GM04504 (cell line): ENCODE data around the gene SLC39A7.

Source experiments
- DNase-seq: peaks from one replicate; pipeline ENCODE4 v3.0.0-alpha.2; 2012; ENCODE audit warnings: low read depth

SLC39A7 gene

DNA sequence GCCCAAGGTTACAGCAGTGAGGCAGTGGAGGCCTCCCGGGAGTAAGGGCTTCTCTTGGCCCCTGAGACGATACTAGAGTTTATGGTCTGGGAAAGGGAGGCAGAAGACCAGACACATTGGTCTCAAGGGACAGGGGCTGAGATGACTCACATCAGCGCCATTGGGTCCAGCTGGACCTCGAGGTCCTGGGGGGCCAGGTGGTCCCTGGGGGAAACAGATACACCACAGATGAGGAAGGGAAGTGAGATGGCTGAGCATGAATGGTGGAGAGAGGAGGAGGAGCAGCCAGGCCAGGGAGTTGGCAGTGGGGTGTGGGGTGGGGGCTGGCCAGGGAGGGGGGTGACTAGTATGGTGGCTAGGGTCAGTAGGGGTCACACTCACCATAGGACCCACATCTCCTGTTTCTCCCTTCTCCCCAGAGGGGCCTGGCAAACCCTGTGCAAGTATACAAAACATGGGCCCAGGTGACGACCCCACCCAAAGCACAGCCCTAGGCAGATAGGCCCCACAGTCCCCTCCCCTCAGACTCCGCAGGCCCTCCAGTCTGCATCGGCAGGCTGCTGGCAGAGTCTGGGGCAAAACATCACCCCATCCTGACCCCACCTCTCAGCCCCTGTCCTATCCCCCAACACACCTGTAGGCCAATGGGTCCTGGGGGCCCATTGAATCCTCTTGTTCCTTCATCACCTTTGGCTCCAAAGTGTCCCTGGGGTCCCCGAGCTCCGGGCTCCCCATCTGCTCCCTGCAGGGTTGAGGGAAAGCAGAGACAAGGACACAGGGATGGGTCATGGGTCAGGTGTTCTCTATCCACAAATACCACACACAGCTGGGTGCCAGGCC is 30.3 kb upstream of the SLC39A7 start:
- no peak for DNase-seq

DNA sequence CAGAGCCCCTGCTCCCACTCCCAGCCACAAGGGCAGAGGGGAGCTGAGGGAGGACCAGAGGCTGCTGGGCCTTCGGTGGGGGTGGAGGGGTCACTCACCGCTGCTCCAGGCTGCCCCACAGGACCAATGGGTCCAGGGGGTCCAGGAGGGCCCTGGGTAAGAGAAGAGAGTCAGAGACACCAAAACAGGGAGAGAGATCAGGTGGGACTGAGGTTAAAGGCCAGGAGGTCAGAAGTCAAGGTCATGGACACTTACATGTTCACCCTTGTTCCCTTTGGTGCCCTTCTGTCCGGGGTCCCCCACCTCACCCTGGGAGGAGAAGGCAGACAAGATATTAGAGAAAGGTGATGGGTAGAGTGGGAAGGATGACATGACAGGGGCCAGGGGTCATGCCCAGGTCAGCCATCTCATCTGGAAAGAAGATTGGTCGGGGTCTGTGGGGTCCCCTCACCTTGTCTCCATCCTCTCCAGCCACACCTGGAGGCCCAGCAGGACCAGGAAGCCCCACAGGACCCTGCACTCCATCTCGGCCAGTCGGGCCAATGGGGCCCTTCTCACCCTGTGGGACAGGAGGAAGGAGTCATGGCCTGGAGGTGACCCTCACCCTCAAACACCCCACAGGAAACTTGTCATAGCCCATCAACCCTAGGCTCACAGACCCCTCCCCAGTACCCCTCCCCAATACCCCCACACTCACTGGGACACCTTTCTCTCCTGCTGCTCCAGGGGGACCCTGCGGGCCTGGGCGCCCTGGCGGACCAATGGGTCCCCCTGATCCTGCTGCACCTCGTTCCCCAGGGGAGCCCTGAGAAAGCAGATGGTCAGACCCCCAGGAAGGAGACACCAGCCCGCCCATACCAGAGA is 29.4 kb upstream of the SLC39A7 start:
- no peak for DNase-seq

DNA sequence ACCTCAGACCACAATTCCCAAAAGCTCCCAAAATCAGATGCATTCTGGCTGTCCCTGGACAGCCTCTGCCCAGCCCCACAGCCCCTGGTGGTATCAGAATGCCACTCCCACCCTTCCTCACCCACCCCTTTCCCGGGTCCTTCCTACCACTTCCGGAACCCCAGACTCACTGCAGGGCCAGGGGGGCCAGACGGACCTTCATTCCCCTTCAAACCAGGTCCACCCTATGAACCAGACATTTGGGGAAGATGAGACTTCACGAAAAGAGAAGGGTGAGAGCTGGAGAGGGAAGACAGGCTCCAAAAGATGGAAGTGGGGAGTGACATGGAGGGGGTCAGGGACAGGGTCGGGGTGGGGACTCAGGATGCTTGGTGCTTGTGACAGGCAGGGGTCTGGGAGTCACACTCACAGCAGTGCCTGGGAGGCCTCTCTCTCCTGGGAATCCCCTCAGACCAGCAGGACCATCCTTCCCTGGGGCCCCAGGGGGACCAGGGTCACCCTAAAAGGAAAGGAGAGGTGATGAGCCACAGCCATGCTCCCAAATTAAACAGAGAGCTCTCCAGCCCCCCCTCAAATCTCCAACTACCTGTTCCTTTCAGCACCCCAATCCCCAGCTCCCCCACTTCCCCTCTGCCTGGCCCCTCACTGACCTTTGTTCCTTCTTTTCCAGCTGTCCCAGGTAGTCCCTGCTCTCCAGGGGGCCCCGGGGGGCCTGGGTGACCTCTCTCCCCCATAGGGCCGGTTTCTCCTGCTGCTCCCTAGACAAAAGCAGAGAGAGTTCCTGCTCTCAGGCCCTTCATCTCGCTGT is 28.6 kb upstream of the SLC39A7 start:
- no peak for DNase-seq

DNA sequence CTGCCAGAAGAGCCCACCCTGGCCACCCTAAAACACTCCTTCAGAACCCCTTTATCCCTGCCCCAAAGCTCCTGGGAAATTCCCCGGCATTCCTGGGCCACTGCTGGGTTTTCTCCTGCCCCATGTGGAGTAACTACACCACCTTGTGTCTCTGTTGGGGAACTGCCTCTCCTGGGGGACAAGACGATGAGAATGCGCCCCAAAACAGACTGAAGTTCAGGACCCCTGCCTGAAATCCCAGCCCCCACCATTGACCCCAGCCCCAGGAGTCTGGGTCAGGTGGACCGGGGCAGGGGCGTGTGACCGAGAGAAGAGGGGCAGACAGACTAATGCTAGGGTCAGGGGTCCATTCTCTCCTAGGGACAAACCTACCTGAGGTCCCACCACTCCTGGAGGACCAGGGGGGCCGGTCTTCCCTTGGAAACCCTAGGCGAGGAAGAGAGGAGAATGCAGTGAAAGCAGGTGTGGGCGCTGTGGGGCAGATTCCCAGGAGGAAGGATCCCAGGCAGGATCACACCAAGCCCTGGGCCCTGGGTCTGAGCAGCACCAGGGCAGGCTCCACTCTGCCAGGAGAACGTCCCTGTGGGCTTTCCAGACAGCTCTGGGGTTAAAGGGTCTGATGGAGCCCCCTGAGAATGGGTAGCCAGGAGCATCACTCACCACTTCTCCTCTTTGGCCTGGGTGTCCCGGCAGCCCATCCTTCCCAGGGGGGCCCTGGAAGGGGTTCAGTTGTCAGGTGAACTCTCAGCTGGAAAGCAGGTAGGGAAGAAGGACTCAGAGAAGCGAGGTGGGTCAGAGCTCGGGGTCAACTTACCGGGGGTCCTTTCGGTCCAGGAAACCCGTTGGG is 27.8 kb upstream of the SLC39A7 start:
- DNase-seq: no peak

DNA sequence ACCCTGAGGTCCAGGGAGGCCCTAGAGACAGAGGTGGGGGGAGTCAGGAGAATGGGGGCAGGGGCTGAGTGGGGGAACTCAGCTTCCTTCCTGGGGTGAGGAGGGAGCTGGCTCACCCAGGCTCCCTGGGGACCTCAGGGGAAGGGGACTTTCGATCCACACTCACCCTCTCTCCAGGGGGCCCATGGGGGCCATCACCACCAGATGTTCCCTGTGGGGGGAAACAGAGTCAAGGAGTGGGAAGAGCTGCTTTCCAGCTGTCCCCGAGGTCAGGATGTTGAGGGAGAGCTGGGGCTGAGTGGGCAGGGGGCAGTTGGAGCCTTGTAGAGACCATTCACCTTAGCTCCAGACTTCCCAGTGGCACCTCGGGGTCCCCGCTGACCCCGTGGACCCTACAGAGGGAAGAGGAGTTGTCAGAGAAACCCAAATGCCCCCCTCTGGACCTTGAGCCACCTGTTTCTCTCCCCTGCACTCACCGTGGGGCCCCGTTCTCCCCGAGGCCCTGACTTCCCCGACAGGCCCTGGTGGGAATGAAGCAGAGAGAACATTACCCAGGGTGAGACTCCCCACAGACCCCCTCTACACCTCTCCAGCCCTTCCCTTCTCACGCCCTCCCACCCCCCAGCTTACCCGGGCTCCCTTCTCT is 27.0 kb upstream of the SLC39A7 start:
- no peak for DNase-seq

DNA sequence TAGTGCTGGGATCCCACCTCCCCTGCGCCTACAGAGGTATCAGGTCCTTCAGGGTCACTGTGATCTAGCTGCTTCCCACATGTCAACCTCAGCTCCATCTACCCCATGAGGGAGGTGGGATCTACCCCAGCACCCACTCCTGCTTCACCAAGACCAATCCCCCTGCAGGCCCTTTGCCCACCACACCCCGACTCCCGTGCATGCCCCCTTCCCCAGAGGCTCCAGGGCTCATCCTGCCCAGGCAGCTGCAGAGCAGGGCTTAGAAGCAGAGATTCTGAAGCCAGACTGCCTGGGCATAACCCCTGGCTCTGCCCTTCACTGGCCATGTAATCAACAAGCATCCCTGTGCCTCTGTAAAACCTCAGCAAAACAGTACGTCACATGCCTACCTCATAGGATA is 25.9 kb upstream of the SLC39A7 start:
- no peak for DNase-seq

DNA sequence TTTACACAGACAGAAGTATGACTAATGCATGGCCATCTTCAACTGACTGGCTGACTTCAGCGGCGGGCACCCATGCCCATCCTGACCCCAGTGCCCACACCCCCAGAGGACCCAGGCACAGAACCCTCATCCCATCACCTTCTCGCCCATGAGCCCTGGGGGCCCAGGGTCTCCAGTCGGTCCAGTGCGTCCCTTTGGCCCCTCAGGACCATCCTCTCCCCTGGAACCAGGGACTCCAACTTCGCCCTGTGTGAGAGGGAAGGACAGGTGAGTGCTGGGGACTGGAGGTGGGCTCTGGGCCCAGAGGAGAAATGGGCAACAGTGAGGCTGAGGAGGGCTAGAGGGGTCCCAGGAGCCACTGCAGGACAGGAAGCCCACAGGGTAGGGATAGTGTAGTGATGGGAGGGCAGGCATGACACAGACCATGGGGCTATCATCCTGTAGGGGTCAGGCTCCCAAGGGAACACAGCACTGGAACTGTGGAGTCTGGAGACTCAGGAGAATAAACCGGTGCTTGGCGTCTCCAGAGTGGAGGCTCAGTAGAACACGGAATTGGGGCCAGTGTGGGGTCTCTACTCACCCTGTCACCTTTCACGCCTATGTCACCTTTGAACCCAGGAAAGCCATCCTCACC is 25.1 kb upstream of the SLC39A7 start:
- no peak for DNase-seq

DNA sequence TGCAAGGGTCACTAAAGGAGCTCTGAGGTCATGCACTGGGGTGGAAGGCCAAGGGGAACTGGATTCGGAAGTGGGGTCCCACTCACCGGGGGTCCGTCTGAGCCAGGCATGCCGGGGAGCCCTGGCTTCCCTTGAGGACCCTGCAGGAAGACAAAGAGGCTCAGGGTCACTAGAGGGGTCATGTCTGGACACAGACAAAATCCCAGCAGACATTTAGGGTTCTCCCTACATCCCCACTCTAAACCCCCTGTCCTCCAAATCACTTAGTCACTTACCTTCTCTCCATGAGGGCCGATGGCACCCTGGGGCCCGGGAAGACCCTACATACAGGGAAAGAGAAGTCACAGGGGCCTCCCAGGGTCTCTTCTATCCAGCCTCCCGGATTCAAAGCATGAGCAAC is 23.8 kb upstream of the SLC39A7 start:
- no peak for DNase-seq

DNA sequence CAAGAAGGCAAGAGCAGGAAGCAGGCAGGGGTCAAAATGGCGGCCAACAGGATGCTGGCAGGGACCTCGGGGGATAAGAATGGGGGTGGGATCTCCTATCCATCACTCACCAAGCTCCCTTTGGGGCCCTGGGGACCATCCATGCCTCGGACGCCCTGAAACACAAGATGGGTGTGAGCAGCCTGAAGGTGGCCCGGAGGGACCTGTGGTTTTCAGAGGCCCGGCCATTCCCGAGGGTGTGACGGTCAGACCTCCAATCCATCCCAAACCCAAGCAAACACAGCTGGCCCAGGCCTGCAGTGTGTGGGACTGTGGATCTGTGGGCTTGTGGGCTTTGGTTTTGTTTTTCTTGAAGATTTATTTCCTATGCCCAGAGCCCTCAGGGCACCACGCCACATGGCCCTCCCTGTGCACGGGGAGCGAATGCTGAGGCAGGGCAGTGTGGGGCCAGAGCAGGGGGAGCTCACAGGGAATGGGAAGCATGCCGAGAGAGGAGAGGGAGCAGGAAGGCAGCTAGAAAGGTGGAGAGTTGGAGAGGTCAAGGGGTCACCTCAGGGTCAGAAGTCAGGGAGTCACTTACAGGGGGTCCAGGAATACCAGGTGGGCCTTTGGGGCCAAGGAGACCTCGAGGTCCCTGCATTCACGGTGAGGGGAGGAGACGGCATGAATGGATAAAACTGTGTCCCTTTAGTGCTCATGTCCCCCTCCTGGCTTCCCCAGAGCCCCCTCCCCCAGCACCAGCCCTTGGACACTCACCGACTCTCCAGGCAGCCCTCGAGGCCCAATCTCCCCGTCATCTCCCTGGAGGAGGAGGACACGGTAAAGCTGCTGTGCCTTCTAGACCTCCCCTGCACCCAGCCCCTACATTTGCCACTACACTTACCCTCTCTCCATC is 22.9 kb upstream of the SLC39A7 start:
- DNase-seq: no peak

DNA sequence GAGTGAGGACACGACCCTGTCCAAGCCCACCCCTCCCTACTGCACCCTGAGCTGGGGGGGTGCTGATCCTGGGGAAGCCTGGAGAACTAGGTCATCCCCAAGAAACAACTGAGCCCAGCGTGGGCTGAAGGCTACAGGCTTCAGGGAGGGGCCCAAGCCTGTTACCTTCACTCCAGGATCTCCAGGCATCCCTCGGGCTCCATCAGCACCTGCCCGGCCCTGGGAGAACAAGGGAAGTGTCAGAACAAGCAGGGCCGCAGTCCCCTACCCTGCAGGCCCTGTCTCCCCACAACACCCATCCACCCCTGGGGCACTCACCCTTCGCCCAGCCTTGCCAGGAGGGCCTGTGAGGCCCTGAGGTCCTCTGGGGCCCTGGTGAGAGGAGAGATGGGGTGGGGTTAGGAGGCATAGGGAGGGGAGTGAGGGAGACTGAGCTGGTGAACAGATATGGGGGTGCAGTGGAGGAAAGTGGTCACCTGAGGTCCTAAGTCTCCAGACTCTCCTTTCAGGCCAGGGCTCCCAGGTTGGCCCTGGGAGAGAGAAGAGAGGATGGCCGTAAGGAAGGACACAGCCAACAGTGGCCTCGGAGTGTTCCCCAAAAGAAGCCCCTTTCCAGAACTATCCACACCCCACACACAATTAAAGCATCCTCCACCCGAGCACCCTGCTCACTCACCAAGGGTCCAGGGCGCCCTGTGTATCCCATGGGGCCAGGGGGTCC is 21.8 kb upstream of the SLC39A7 start:
- DNase-seq: no peak

DNA sequence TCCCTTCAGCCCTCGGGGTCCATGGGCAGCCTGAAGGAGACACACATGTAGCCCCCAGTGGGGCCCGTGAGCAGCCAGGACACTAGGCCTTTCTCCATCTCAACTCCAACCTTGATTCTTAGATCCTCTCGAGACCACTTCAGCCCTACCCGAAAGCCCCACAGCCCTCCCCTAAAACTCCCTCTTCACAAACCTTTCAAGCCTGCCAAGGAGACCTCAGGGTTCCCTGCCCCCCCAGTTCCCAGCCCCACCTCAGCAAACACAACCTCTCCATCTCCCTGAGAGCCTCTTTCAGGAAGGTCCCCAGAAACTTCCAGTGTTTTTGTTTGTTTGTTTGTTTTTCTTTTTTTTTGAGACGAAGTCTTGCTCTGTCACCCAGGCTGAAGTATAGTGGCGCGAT is 19.5 kb upstream of the SLC39A7 start:
- DNase-seq: no peak

DNA sequence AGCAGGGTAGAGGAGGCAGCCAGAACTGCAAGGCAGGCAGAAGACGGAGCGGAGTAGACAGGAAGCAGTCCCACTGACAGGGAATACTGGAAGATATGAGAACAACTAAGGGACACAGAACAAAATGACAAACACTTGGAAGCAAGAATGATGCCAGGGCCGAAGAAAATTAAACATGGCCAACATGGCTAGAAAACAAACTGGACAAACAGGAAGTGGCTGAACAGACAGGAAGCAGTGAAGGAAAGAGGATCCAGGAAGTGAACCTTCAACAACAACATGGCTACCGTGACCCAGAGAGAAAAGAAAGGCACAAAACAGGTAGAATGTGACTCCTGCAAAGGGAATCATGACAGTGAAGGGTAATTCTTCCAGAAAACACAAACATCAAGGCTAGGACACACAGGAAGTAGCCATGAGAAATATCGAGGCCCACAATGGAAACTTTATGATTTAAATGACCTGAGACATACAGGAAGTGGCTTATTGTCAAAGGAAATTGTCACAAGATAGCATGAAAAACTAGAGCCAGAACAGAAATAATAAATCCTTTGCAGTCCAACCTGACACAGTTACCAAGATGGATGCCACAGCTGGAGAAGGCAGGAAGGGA is 17.5 kb upstream of the SLC39A7 start:
- DNase-seq: no peak

DNA sequence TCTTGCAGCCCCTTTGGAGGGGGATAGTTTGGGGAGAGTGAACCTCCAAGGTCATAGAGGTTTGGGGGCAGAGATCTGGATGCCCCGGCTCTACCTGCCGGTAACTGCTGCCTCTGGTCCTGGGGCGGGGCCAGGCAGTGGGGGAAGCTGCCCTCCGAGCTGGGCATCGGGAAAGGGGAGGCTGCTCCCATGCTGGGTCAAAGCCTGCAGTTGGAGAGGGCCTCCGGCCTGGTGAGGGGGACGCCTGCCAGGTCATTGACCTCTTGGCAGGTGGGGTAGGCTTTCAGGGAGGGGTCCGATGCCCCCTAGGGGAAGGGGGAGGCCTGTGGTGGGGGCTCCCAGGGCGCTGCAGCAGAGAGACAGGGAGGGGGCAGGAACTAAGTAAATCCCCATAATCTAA is 15.5 kb upstream of the SLC39A7 start:
- DNase-seq: no peak

DNA sequence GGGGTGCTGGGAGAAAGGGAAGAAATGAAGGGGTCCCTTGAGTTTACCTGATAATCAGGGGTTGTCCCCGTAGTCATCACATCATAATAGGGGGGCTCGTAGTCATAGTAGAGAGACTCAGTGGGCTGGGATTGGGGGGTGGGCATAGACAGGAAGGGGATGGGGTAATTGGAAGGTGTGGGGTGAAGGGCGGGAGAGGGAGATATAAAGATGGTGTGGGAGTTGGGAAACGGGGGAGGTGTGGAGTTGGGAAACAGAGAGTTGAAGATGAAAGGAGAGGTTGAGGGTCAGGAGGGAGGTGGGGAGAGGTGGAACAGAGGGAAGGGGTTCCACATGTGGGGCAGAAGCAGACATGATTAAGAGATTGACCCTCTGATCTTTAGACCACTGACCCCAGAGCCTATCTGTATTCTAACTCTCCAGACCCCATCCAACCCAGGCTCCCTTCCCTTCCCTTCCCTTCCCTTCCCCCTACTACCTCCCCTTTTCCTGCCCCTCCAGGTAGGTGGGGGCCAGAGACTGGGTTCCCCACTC is 14.9 kb upstream of the SLC39A7 start:
- DNase-seq: no peak

DNA sequence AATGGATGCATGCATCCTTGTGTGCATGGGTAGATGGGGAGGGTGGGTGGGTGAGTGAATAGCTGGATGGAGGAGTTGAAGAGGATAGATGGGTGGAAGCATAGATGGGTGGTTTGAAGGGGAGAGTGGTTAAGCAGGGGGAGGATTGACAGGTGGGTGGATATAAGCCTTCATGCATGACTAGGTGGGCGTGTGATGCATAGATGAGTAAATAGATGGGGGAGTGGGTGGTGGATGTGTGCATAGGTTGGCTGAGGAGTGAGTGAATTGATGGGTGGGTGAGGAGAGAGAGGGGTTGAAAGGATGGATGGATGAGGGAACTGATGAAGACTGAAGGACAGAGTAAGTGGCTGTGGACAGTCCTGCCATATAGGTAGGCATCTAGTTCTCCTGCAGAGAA is 12.9 kb upstream of the SLC39A7 start:
- no peak for DNase-seq

DNA sequence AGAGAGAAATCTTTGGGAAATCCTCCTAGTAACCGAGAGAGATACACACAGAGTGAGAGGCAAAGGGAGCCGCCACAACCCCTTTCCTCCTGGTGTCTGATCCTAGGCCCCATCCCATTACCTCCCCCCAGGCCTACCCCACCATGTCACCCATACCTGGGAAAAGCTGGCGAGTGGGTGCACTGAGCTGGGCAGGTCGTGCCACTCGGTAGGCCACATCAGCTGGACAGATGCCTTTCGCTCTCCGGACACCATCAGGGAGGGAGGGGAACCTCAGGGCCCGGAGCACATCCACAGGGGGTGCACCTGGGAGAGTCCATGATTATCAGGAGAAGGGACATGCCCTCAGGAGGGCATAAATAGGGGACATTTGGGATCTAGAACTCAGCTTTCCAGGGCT is 11.5 kb upstream of the SLC39A7 start:
- DNase-seq: no peak

DNA sequence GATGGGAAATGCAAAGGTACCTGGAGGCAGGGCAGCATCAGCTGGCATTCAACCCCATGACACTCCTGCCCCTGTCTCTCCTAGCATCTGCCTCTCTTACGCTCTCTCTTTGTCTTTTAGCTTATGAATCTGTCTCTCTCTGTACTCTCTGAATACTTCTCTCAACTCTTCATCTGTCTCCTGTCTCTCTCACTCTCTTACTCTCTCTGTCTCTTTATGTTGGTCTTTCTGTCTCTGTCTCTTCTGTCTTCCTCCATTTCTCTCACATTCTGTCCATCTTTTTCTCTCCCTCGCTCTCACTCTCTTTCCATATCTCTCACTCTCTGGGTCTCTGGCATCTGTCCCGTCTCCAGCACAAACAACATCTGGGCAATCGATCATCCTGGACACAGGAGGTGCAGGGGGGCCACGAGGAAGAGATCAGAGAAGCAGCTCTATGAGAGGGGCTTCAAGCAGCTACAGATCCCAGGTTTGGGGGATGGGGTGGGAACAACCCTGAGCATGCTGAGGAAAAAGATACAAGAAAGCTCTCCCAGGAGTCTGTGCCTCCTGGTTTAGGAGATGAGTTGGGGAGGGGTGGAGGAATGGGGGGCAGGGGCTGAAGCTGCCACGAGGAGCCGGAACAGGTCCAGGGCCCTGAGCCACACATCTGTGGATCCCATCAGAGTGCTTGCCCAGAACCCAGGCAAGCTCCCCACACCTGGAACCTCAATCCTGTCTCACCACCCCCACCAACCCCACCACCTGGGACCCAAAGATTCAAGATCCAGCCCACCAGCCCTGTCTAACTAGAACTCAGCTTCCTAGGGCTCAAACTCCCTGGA is 10.8 kb upstream of the SLC39A7 start:
- no peak for DNase-seq
